Adrenal gland (tissue), 12 donors: ENCODE data around the gene FADS2. TPM values are rescaled to one million over a fixed set of nuclear protein-coding genes. Genes with fewer than 3 reads are reported as not detected.

Experiments used
- DNase-seq, 7 donors: peaks; one replicate each; pipeline ENCODE4 v3.0.0-alpha.2; 2019 to 2020
- H3K27ac ChIP-seq, 5 donors: fragments of 200-600 bp; sonication (generic) in 4 of 5; 1 replicate in 3 of 5; 2 replicates in 2 of 5; pipeline versions ENCODE4 v1.5.1 to v1.8.0; 2016 to 2020; ENCODE audit warnings: mild to moderate bottlenecking in 1 of 5
- H3K27me3 ChIP-seq: fragments of 200-600 bp; 2 replicates; pipeline ENCODE4 v1.8.0; 2021
- H3K36me3 ChIP-seq, 2 donors: fragments of 200-600 bp; replicated peaks in 1 of 2; 1 replicate in 1 of 2; 2 replicates in 1 of 2; pipeline versions ENCODE4 v1.5.1 to v1.8.0; 2018 to 2022
- H3K4me1 ChIP-seq, 2 donors: fragments of 200-600 bp; replicated peaks in 1 of 2; 1 replicate in 1 of 2; 2 replicates in 1 of 2; pipeline versions ENCODE4 v1.5.1 to v1.8.0; 2018 to 2021
- H3K4me3 ChIP-seq, 4 donors: fragments of 200-600 bp; sonication (generic) in 3 of 4; one replicate each; pipeline ENCODE4 v1.5.1; 2016 to 2018
- H3K9me3 ChIP-seq, 3 donors: fragments of 200-600 bp; sonication (generic) in 1 of 3; replicated peaks in 1 of 3; 1 replicate in 2 of 3; 2 replicates in 1 of 3; pipeline versions ENCODE4 v1.5.1 to v1.8.0; 2016 to 2021
- POLR2A ChIP-seq, 2 donors: fragments of 450-650 bp; IDR thresholded peaks; one replicate each; pipeline ENCODE4 v1.6.1; 2017; ENCODE audit warnings: antibody characterized with exemption in 2 of 2, mild to moderate bottlenecking in 2 of 2, moderate library complexity in 1 of 2
- WGBS, 4 donors: extraction: QIAGEN DNeasy Blood & Tissue Kit in 2 of 4; methylation state at CpG; one replicate each; pipeline versions ENCODE4 v1.1.5 to v1.1.7; 2013 to 2017; 5-methylcytosine and 5-hydroxymethylcytosine counted together
- intact Hi-C, 2 donors: fragments of 100-400 bp; cut with DNase I; formaldehyde crosslinking; loops; one replicate each; pipeline versions ENCODE4 v1.14.1 to v1.15.0; 2022 to 2023
- polyA plus RNA-seq, 3 donors: library from polyadenylated mRNA; stranded (reverse); fragments of 200-250 nt in 2 of 3; fragments of 350-450 nt in 1 of 3; fragmentation: Illumina TruSeq in 1 of 3; extraction: RNeasy Lipid Tissue Mini Kit (QIAGEN cat#74804) in 1 of 3; gene quantifications; one replicate each; pipeline ENCODE4 v1.2.3, GENCODE V29; 2013 to 2014
- total RNA-seq, 9 donors: library from RNA; depleted of rRNA in 4 of 9; stranded (reverse); fragments of >200 nt in 4 of 9; fragments of 120-200 nt in 1 of 9; fragmentation: NEBNext Ultra II Directional in 1 of 9; extraction: Animal tissue kit (Norgen Biotek cat#: 25700) in 1 of 9; gene quantifications; one replicate each; pipeline versions ENCODE4 v1.1.0 to v1.2.4, GENCODE V29; 2013 to 2023
- TF ChIP-seq, protein P1 (sequence below), 6 experiments: fragments of 450-650 bp in 4 of 6; fragments of 200-600 bp in 2 of 6; sonication (generic) in 1 of 6; IDR thresholded peaks; 1 replicate in 5 of 6; 2 replicates in 1 of 6; pipeline versions ENCODE4 v1.5.1 to v1.8.0; 2016 to 2021; ENCODE audit warnings: antibody characterized with exemption in 6 of 6, mild to moderate bottlenecking in 2 of 6, moderate library complexity in 1 of 6
- donor health status: healthy with polysubstance abuse.
- donor health status: Bipolar disorder and iron deficiency.
- donor health status: DM: yes; HTN: yes; CAD: no.
- donor health status: DM: no; HTN: no; CAD: no.
- donor health status: DM: no; HTN: no; CAD: no.
- donor health status: DM: yes; HTN: yes; CAD: no.

Gene FADS2
- total and polyA plus RNA-seq, 12 donors = 134 to 1,327 (median 488) TPM

DNA sequence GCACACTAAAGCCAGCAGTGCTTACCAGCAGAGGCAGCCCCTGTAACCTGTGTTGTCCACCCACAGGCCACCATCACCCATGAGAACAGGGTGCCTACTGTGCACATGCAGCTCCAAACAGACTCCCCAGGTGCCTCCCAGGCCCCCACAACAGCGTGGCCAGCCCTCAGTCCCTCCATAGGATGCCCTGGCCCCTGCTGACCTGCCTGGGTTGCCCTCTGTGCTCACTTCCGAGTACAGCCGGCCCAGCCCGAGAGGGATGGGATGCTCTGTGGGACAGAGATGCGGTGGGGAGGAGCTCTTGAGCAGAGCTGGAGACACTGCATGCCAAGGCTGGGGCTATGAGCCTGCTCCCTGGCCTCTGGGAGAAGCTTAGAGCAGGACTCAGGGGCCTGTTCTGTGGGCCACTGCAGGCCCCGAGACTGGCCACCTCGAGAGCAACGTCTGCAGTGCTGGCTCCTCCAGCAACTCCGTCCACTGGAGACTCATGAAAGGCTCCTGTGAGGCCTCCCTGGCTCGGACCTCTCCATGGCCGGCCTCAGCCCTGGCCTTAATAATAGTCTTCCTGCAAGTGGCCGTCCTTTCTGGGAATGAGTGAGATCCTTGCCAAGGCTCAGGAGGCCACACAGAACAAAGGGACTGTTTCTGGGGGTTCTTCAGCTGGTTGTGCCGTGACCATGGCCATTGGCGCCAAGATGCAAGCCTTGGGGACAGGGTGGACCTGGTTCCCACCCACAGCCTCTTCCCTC is 27.0 kb downstream of the FADS2 start:
- Histone ChIP-seq H3K9me3 (no peaks in the 10 kb centered on the region), H3K36me3 (peaks cover 0 to 70% of the 10 kb centered on the region in 2 donors), H3K4me3 (no peak overlapping the region), H3K4me1 (peaks cover 11 to 51% of the 10 kb centered on the region in 2 donors), H3K27me3 (no peaks in the 10 kb centered on the region), H3K27ac (peak overlapping the region in 4 of 5 donors; percentile 24 to 62 (median 48))
- intact Hi-C loops = no loop called here
- 73 to 91% (median 78%) methylated on average over 4 to 14 of the region's 14 CpGs for WGBS, 4 donors
- TF ChIP-seq POLR2A (IDR thresholded peaks at IDR 0.05) = no peak
- TF ChIP-seq, protein P1, sequence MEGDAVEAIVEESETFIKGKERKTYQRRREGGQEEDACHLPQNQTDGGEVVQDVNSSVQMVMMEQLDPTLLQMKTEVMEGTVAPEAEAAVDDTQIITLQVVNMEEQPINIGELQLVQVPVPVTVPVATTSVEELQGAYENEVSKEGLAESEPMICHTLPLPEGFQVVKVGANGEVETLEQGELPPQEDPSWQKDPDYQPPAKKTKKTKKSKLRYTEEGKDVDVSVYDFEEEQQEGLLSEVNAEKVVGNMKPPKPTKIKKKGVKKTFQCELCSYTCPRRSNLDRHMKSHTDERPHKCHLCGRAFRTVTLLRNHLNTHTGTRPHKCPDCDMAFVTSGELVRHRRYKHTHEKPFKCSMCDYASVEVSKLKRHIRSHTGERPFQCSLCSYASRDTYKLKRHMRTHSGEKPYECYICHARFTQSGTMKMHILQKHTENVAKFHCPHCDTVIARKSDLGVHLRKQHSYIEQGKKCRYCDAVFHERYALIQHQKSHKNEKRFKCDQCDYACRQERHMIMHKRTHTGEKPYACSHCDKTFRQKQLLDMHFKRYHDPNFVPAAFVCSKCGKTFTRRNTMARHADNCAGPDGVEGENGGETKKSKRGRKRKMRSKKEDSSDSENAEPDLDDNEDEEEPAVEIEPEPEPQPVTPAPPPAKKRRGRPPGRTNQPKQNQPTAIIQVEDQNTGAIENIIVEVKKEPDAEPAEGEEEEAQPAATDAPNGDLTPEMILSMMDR (IDR thresholded peaks at IDR 0.05) = no peak
- DNase-seq = no peak

DNA sequence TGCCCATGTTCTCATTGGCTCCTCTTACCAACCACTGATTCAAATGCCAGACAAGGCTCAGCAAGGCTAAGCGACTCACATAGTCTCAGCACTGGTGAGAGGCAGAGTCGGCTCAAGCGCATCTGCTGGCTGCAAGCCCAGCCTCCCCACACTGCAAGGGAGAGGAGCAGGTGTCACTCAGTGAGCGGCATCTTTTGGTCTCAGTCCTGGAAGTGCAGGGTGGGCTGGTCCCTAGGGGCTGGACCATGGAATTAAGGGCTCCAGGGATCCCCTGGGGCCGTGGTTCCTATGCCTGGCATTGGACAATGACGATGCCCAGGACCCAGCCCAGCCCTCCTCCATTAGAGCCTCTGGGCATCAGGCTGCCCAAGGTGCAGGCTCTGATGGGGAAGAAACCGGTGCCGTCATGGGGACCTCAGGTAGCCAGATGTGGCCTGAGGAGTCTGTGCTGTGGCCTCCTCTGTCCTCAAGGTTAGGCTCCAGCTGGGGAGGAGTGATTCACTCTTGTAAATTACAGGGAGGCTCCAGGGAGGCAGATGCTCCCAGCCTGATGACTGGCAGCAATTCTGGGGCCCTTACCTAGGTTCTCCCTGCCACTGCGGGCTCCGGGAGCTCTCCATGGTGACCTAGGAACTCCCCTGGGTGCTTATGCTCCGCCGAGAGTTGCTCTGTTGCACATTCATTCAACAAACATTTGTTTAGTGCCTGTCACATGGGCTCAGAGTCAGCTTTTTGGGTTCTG is 28.0 kb downstream of the FADS2 start:
- Histone ChIP-seq H3K27me3 (no peaks in the 10 kb centered on the region), H3K4me1 (peaks cover 11 to 51% of the 10 kb centered on the region in 2 donors), H3K9me3 (no peaks in the 10 kb centered on the region), H3K27ac (peak overlapping the region in 3 of 5 donors; percentile 39 to 62 (median 58)), H3K4me3 (no peak overlapping the region), H3K36me3 (peaks cover 0 to 68% of the 10 kb centered on the region in 2 donors)
- WGBS, 4 donors = 29 to 56% (median 43%) methylated on average over 8 to 12 of the region's 12 CpGs; no CpG with 5 or more reads in 1 of the 4 donors
- TF ChIP-seq, protein P1 (IDR thresholded peaks at IDR 0.05) = no peak
- no peak for TF ChIP-seq POLR2A (IDR thresholded peaks at IDR 0.05)
- intact Hi-C loops = no loop called here
- peak in 6 of 7 donors; percentile 69 to 81 (median 76) for DNase-seq

- intact Hi-C loops = no loop called here
- TF ChIP-seq POLR2A (IDR thresholded peaks at IDR 0.05) = no peak
- TF ChIP-seq, protein P1 (IDR thresholded peaks at IDR 0.05) = no peak
- peak overlapping the region in 3 of 5 donors; percentile 17 to 72 (median 39) for H3K27ac ChIP-seq
Measured at GRCh38 chr11:61860054-61860903, 32.2 kb downstream of the FADS2 start.

More at GRCh38 chr11:61860054-61860903, 32.2 kb downstream of the FADS2 start:
- no peaks in the 10 kb centered on the region for H3K27me3 ChIP-seq
- no peak overlapping the region for H3K4me3 ChIP-seq
- peaks cover 0 to 69% of the 10 kb centered on the region in 2 donors for H3K36me3 ChIP-seq
- peaks cover 11 to 22% of the 10 kb centered on the region in 2 donors for H3K4me1 ChIP-seq
- H3K9me3 ChIP-seq = no peaks in the 10 kb centered on the region
- peak; percentile 79 to 94 (median 91) for DNase-seq
- WGBS, 4 donors = 57 to 68% (median 59%) methylated on average over 14 to 16 of the region's 16 CpGs
